ENCODE measurements around the gene PTCH1.

PTCH1 gene

GRCh38 chr9:95480346-95480745 lies 36.4 kb downstream of the PTCH1 start:
- Histone ChIP-seq H3K4me3 (ENCODE audit: insufficient read length, low read depth) (no peak overlapping the region), H3K27me3 (ENCODE audit: insufficient read depth, insufficient read length) (no peaks in the 10 kb centered on the region), H3K4me1 (ENCODE audit: insufficient read depth, insufficient read length) (peaks cover 15% of the 10 kb centered on the region), H3K9me3 (ENCODE audit: insufficient read depth, low read length) (no peaks in the 10 kb centered on the region), H3K36me3 (ENCODE audit: insufficient read depth, insufficient read length, low read length) (peaks cover 96% of the 10 kb centered on the region), H3K9ac (ENCODE audit: insufficient read length, low read depth) (no peak overlapping the region)
- TF ChIP-seq SUZ12 (IDR thresholded peaks at IDR 0.05; ENCODE audit: extremely low read depth, insufficient read depth, insufficient read length) (no peak), ZNF274 (IDR thresholded peaks at IDR 0.05; ENCODE audit: low read depth, low read length) (no peak), YY1 (IDR thresholded peaks at IDR 0.05; ENCODE audit: insufficient read depth, insufficient read length) (no peak)
- no peak for DNase-seq (ENCODE audit: low read depth, low spot score)

- no peaks in the 10 kb centered on the region for H3K9me3 ChIP-seq (ENCODE audit: insufficient read depth, low read length)
- H3K4me1 ChIP-seq (ENCODE audit: insufficient read depth, insufficient read length), result peaks cover 15% of the 10 kb centered on the region
- H3K9ac ChIP-seq (ENCODE audit: insufficient read length, low read depth), result no peak overlapping the region
- no peak overlapping the region for H3K4me3 ChIP-seq (ENCODE audit: insufficient read length, low read depth)
- TF ChIP-seq YY1 (IDR thresholded peaks at IDR 0.05; ENCODE audit: insufficient read depth, insufficient read length), result no peak
- no peak for TF ChIP-seq ZNF274 (IDR thresholded peaks at IDR 0.05; ENCODE audit: low read depth, low read length)
- no peak for TF ChIP-seq SUZ12 (IDR thresholded peaks at IDR 0.05; ENCODE audit: extremely low read depth, insufficient read depth, insufficient read length)
- no peaks in the 10 kb centered on the region for H3K27me3 ChIP-seq (ENCODE audit: insufficient read depth, insufficient read length)
- peaks cover 97% of the 10 kb centered on the region for H3K36me3 ChIP-seq (ENCODE audit: insufficient read depth, insufficient read length, low read length)
- DNase-seq (ENCODE audit: low read depth, low spot score), result no peak
Observed at GRCh38 chr9:95479330-95479729, 37.4 kb downstream of the PTCH1 start.

- Histone ChIP-seq H3K4me3 (ENCODE audit: insufficient read length, low read depth) (no peak overlapping the region), H3K9ac (ENCODE audit: insufficient read length, low read depth) (no peak overlapping the region), H3K9me3 (ENCODE audit: insufficient read depth, low read length) (no peaks in the 10 kb centered on the region), H3K36me3 (ENCODE audit: insufficient read depth, insufficient read length, low read length) (peaks cover 95% of the 10 kb centered on the region), H3K4me1 (ENCODE audit: insufficient read depth, insufficient read length) (peaks cover 15% of the 10 kb centered on the region), H3K27me3 (ENCODE audit: insufficient read depth, insufficient read length) (no peaks in the 10 kb centered on the region)
- no peak for DNase-seq (ENCODE audit: low read depth, low spot score)
- TF ChIP-seq ZNF274 (IDR thresholded peaks at IDR 0.05; ENCODE audit: low read depth, low read length) (no peak), SUZ12 (IDR thresholded peaks at IDR 0.05; ENCODE audit: extremely low read depth, insufficient read depth, insufficient read length) (no peak), YY1 (IDR thresholded peaks at IDR 0.05; ENCODE audit: insufficient read depth, insufficient read length) (no peak)
Observed at GRCh38 chr9:95478335-95478734, 38.4 kb downstream of the PTCH1 start.

GRCh38 chr9:95477885-95478284 lies 38.9 kb downstream of the PTCH1 start:
- no peak overlapping the region for H3K9ac ChIP-seq (ENCODE audit: insufficient read length, low read depth)
- no peak overlapping the region for H3K4me3 ChIP-seq (ENCODE audit: insufficient read length, low read depth)
- no peaks in the 10 kb centered on the region for H3K9me3 ChIP-seq (ENCODE audit: insufficient read depth, low read length)
- peaks cover 95% of the 10 kb centered on the region for H3K36me3 ChIP-seq (ENCODE audit: insufficient read depth, insufficient read length, low read length)
- no peaks in the 10 kb centered on the region for H3K27me3 ChIP-seq (ENCODE audit: insufficient read depth, insufficient read length)
- no peak for DNase-seq (ENCODE audit: low read depth, low spot score)
- H3K4me1 ChIP-seq (ENCODE audit: insufficient read depth, insufficient read length), result peaks cover 15% of the 10 kb centered on the region
- no peak for TF ChIP-seq YY1 (IDR thresholded peaks at IDR 0.05; ENCODE audit: insufficient read depth, insufficient read length)
- TF ChIP-seq ZNF274 (IDR thresholded peaks at IDR 0.05; ENCODE audit: low read depth, low read length), result no peak
- no peak for TF ChIP-seq SUZ12 (IDR thresholded peaks at IDR 0.05; ENCODE audit: extremely low read depth, insufficient read depth, insufficient read length)

- peaks cover 95% of the 10 kb centered on the region for H3K36me3 ChIP-seq (ENCODE audit: insufficient read depth, insufficient read length, low read length)
- no peak for TF ChIP-seq ZNF274 (IDR thresholded peaks at IDR 0.05; ENCODE audit: low read depth, low read length)
- TF ChIP-seq YY1 (IDR thresholded peaks at IDR 0.05; ENCODE audit: insufficient read depth, insufficient read length), result no peak
- TF ChIP-seq SUZ12 (IDR thresholded peaks at IDR 0.05; ENCODE audit: extremely low read depth, insufficient read depth, insufficient read length), result no peak
Observed at GRCh38 chr9:95477441-95477840, 39.3 kb downstream of the PTCH1 start.

GRCh38 chr9:95468791-95469190 lies 48.0 kb downstream of the PTCH1 start:
- DNase-seq (ENCODE audit: low read depth, low spot score), result no peak
- peaks cover 92% of the 10 kb centered on the region for H3K36me3 ChIP-seq (ENCODE audit: insufficient read depth, insufficient read length, low read length)

More at GRCh38 chr9:95477441-95477840, 39.3 kb downstream of the PTCH1 start:
- peaks cover 15% of the 10 kb centered on the region for H3K4me1 ChIP-seq (ENCODE audit: insufficient read depth, insufficient read length)
- H3K9ac ChIP-seq (ENCODE audit: insufficient read length, low read depth), result no peak overlapping the region
- no peak overlapping the region for H3K4me3 ChIP-seq (ENCODE audit: insufficient read length, low read depth)
- DNase-seq (ENCODE audit: low read depth, low spot score), result no peak
- no peaks in the 10 kb centered on the region for H3K27me3 ChIP-seq (ENCODE audit: insufficient read depth, insufficient read length)
- H3K9me3 ChIP-seq (ENCODE audit: insufficient read depth, low read length), result no peaks in the 10 kb centered on the region

GRCh38 chr9:95465115-95465514 lies 51.7 kb downstream of the PTCH1 start:
- Histone ChIP-seq H3K9me3 (ENCODE audit: insufficient read depth, low read length) (no peaks in the 10 kb centered on the region), H3K27me3 (ENCODE audit: insufficient read depth, insufficient read length) (no peaks in the 10 kb centered on the region), H3K4me1 (ENCODE audit: insufficient read depth, insufficient read length) (peaks cover 10% of the 10 kb centered on the region), H3K36me3 (ENCODE audit: insufficient read depth, insufficient read length, low read length) (peaks cover 90% of the 10 kb centered on the region), H3K4me3 (ENCODE audit: insufficient read length, low read depth) (no peak overlapping the region), H3K9ac (ENCODE audit: insufficient read length, low read depth) (no peak overlapping the region)
- TF ChIP-seq ZNF274 (IDR thresholded peaks at IDR 0.05; ENCODE audit: low read depth, low read length) (no peak), YY1 (IDR thresholded peaks at IDR 0.05; ENCODE audit: insufficient read depth, insufficient read length) (no peak), SUZ12 (IDR thresholded peaks at IDR 0.05; ENCODE audit: extremely low read depth, insufficient read depth, insufficient read length) (no peak)
- no peak for DNase-seq (ENCODE audit: low read depth, low spot score)

More at GRCh38 chr9:95468791-95469190, 48.0 kb downstream of the PTCH1 start:
- Histone ChIP-seq H3K4me3 (ENCODE audit: insufficient read length, low read depth) (no peak overlapping the region), H3K27me3 (ENCODE audit: insufficient read depth, insufficient read length) (no peaks in the 10 kb centered on the region), H3K4me1 (ENCODE audit: insufficient read depth, insufficient read length) (no peaks in the 10 kb centered on the region), H3K9me3 (ENCODE audit: insufficient read depth, low read length) (no peaks in the 10 kb centered on the region), H3K9ac (ENCODE audit: insufficient read length, low read depth) (no peak overlapping the region)
- no peak for TF ChIP-seq SUZ12 (IDR thresholded peaks at IDR 0.05; ENCODE audit: extremely low read depth, insufficient read depth, insufficient read length)
- TF ChIP-seq YY1 (IDR thresholded peaks at IDR 0.05; ENCODE audit: insufficient read depth, insufficient read length), result no peak
- TF ChIP-seq ZNF274 (IDR thresholded peaks at IDR 0.05; ENCODE audit: low read depth, low read length), result no peak
